Osteocyte (in vitro differentiated cells): ENCODE data around the gene ASTN2. TPM values are rescaled to one million over a fixed set of nuclear protein-coding genes. Genes with fewer than 3 reads are reported as not detected.
"Not testable (repeated sequence)": the region's sequence is repeated elsewhere in the genome, so short reads cannot be mapped to it uniquely, and the experiment has no call there.

Experiments used
- DNase-seq: peaks from one replicate; pipeline ENCODE4 v3.0.0; 2021; ENCODE audit warnings: mixed read lengths; ENCODE audit not compliant: unreplicated experiment; ENCODE audit errors: extremely low spot score
- H3K27ac Mint-ChIP-seq: one replicate; pipeline ENCODE4 v1.8.0; 2021; ENCODE audit warnings: mild to moderate bottlenecking, mixed read lengths; ENCODE audit not compliant: unreplicated experiment
- H3K27me3 Mint-ChIP-seq: one replicate; pipeline ENCODE4 v1.8.0; 2021; ENCODE audit warnings: mixed read lengths; ENCODE audit not compliant: unreplicated experiment
- H3K36me3 Mint-ChIP-seq: one replicate; pipeline ENCODE4 v1.8.0; 2021; ENCODE audit warnings: mixed read lengths; ENCODE audit not compliant: unreplicated experiment
- H3K4me1 Mint-ChIP-seq: one replicate; pipeline ENCODE4 v1.8.0; 2021; ENCODE audit warnings: mixed read lengths; ENCODE audit not compliant: unreplicated experiment
- H3K4me3 Mint-ChIP-seq: one replicate; pipeline ENCODE4 v1.8.0; 2021; ENCODE audit warnings: mild to moderate bottlenecking, moderate library complexity, mixed read lengths; ENCODE audit not compliant: unreplicated experiment
- H3K9me3 Mint-ChIP-seq: one replicate; pipeline ENCODE4 v1.8.0; 2021; ENCODE audit warnings: mixed read lengths; ENCODE audit not compliant: unreplicated experiment
- total RNA-seq: library from RNA; stranded (reverse); gene quantifications from 2 replicates; pipeline ENCODE4 v1.2.1, GENCODE V29; 2021
- TF ChIP-seq, protein P1 (sequence below): fragments of 200-600 bp; sonication (generic); IDR thresholded peaks from 2 replicates; pipeline ENCODE4 v1.5.0; 2021; ENCODE audit warnings: antibody characterized with exemption, mild to moderate bottlenecking, moderate library complexity

The ASTN2 gene
- total RNA-seq, 1 donor from 2014 or later, result 2.3 TPM

DNA sequence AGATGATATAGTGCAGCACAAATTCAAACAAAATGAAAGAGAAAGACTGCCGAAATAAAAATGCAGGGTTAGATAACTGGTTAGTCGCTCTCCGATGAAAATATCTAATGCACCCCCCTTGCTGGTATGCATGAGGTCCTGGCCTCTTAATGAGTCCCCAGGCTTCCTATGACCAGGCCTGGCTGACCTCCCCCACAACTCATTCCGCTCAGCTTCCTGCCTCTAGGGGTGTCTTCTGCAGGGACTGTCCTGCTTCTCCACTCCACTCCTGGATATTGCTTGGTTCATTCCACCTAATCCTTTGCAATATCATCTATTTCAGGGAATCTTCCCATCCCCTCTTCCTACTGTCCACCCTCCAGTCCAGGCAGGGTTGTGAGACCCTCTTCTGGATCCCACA lies 341.8 kb downstream of the ASTN2 start:
- H3K4me1 Mint-ChIP-seq, result no peaks in the 10 kb centered on the region
- peaks cover 2% of the 10 kb centered on the region for H3K27me3 Mint-ChIP-seq
- TF ChIP-seq, protein P1, sequence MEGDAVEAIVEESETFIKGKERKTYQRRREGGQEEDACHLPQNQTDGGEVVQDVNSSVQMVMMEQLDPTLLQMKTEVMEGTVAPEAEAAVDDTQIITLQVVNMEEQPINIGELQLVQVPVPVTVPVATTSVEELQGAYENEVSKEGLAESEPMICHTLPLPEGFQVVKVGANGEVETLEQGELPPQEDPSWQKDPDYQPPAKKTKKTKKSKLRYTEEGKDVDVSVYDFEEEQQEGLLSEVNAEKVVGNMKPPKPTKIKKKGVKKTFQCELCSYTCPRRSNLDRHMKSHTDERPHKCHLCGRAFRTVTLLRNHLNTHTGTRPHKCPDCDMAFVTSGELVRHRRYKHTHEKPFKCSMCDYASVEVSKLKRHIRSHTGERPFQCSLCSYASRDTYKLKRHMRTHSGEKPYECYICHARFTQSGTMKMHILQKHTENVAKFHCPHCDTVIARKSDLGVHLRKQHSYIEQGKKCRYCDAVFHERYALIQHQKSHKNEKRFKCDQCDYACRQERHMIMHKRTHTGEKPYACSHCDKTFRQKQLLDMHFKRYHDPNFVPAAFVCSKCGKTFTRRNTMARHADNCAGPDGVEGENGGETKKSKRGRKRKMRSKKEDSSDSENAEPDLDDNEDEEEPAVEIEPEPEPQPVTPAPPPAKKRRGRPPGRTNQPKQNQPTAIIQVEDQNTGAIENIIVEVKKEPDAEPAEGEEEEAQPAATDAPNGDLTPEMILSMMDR, result no peak
- no peak overlapping the region for H3K4me3 Mint-ChIP-seq
- no peak for DNase-seq
- H3K27ac Mint-ChIP-seq, result no peak overlapping the region
- H3K36me3 Mint-ChIP-seq, result no peaks in the 10 kb centered on the region
- no peaks in the 10 kb centered on the region for H3K9me3 Mint-ChIP-seq

DNA sequence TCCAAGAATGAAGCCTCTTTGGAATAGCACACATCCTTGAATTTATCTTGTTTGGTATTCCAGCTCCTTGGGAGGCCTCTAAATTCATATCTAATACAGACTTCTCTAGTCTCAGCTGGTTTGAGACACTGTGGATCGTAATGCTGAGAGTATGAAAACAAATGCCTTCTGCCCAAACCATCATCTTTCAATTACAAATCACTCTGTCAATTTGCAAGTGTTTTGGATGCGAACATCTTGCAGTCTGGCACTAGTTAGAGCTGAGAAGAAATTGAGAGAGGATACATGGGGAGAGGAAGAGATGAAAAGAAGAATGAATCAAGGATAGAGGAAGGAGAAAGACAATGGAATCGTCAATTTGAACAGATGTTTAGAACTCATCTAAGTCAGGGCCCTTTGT lies 342.6 kb downstream of the ASTN2 start:
- Mint-ChIP-seq H3K27ac (no peak overlapping the region), H3K4me3 (no peak overlapping the region), H3K9me3 (no peaks in the 10 kb centered on the region), H3K4me1 (no peaks in the 10 kb centered on the region), H3K27me3 (peaks cover 2% of the 10 kb centered on the region), H3K36me3 (no peaks in the 10 kb centered on the region)
- no peak for DNase-seq
- TF ChIP-seq, protein P1, result no peak

DNA sequence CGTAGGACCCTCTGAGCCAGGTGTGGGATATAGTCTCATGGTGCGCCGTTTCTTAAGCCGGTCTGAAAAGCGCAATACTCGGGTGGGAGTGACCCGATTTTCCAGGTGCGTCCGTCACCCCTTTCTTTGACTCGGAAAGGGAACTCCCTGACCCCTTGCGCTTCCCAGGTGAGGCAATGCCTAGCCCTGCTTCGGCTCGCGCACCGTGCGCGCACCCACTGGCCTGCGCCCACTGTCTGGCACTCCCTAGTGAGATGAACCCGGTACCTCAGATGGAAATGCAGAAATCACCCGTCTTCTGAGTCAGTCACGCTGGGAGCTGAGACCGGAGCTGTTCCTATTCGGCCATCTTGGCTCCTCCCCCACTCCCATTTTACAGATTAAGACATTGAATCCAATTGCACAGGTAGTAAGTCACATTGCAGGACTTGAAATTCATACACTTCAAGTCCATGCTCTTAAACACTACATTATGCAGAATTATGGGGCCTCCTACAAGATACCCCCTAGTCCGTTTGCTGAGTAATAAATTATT lies 343.1 kb downstream of the ASTN2 start:
- H3K4me3 Mint-ChIP-seq, H3K36me3 Mint-ChIP-seq, H3K27ac Mint-ChIP-seq: not testable (repeated sequence)

DNA sequence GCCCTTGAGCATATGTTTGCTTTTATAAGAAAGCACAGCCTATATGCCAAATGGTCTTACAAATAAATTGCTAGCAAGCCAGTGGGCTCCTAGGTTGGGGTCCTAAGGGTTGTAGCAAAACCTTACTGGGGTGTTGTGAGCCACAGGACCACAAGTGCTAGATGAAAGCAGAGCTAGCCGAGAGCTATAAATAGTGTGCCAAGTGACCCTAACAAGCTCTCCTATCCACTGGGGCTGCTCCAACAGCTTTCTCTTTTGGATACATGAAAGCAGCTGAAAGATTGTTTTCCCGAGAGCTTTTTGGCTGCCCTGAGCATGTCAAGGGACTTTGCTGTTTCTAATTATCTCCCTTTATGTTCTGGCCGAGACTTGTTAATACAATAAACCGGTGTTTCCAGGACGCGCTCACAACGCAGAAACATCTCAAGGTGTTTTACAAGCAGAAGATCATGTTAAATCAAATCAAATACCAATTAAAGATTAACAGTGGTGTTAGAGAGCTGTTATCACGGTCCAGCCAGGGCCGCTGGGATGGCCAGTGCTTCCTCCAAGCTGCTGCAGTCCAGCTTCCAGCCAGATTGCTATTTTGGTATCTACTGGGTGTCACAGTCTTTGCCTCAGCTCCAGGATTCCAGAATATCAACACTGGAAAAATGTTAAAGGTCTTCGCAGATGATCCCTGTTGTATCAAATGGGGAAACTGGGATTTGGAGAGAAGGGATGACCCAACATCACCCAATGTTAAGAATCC lies 351.0 kb downstream of the ASTN2 start:
- H3K27ac Mint-ChIP-seq, result no peak overlapping the region
- peaks cover 6% of the 10 kb centered on the region for H3K9me3 Mint-ChIP-seq
- H3K4me3 Mint-ChIP-seq, result no peak overlapping the region
- no peaks in the 10 kb centered on the region for H3K27me3 Mint-ChIP-seq
- H3K36me3 Mint-ChIP-seq, result no peaks in the 10 kb centered on the region
- TF ChIP-seq, protein P1, result no peak
- H3K4me1 Mint-ChIP-seq, result no peaks in the 10 kb centered on the region
- no peak for DNase-seq

More for the DNA sequence above, 343.1 kb downstream of the ASTN2 start:
- H3K27me3 Mint-ChIP-seq, H3K4me1 Mint-ChIP-seq, H3K9me3 Mint-ChIP-seq, DNase-seq: not testable (repeated sequence)

DNA sequence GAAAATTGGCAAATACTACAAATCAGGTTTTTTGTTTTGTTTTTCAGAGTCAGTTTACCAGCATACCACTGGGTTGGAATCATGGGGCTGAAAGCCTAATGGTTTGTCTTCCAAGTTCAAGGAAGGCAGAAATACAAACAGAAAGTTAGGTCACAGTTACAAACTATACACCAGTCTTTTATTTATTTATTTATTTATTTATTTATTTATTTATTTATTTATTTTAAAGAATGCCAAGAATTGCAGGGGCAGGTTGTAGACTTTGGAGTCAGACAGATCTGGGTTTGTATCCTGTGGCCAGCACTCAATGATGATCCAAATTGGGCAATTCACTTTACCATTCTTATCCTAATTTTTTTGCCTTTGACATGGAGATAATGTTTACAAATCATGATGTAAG lies 353.9 kb downstream of the ASTN2 start:
- Mint-ChIP-seq H3K27me3 (no peaks in the 10 kb centered on the region), H3K4me1 (no peaks in the 10 kb centered on the region), H3K27ac (no peak overlapping the region), H3K9me3 (peaks cover 6% of the 10 kb centered on the region), H3K4me3 (no peak overlapping the region), H3K36me3 (no peaks in the 10 kb centered on the region)
- TF ChIP-seq, protein P1, result no peak
- no peak for DNase-seq
